HG03571 (cell line): ENCODE measurements around the gene ORAI1.
A peak's percentile ranks its signal among the peaks of the same experiment; 100 is the strongest.
"Not testable (repeated sequence)": the region's sequence is repeated elsewhere in the genome, so short reads cannot be mapped to it uniquely, and the experiment has no call there.

Source experiments
- ATAC-seq: cut with Tn5 transposase; IDR thresholded peaks from one replicate; pipeline ENCODE4 v1.9.1; 2021; ENCODE audit not compliant: unreplicated experiment

Gene ORAI1

GRCh38 chr12:121602766-121603165 is 23.6 kb upstream of the ORAI1 start:
- ATAC-seq, result no peak

- ATAC-seq, result no peak
These were observed 22.7 kb upstream of the ORAI1 start for GRCh38 chr12:121603581-121603980.

GRCh38 chr12:121608301-121608700 is 18.0 kb upstream of the ORAI1 start:
- no peak for ATAC-seq

GRCh38 chr12:121610239-121611149 is 15.8 kb upstream of the ORAI1 start:
- no peak for ATAC-seq

GRCh38 chr12:121611306-121611705 is 15.0 kb upstream of the ORAI1 start:
- no peak for ATAC-seq

- ATAC-seq, result no peak
These were observed 12.9 kb upstream of the ORAI1 start for GRCh38 chr12:121613462-121613861.

GRCh38 chr12:121614872-121615467 is 11.4 kb upstream of the ORAI1 start:
- no peak for ATAC-seq

GRCh38 chr12:121618659-121619233 is 7.6 kb upstream of the ORAI1 start:
- no peak for ATAC-seq

GRCh38 chr12:121620333-121620891 is 5.9 kb upstream of the ORAI1 start:
- no peak for ATAC-seq

GRCh38 chr12:121626853-121627640 is 717 bp downstream of the ORAI1 start:
- peak; percentile 26 for ATAC-seq

- ATAC-seq, result no peak
These were observed 1.7 kb downstream of the ORAI1 start for GRCh38 chr12:121628037-121628436.

- ATAC-seq, result no peak
These were observed 2.2 kb downstream of the ORAI1 start for GRCh38 chr12:121628536-121628935.

- no peak for ATAC-seq
These were observed 4.5 kb downstream of the ORAI1 start for GRCh38 chr12:121630791-121631355.

GRCh38 chr12:121632069-121632970 is 6.0 kb downstream of the ORAI1 start:
- no peak for ATAC-seq

GRCh38 chr12:121633833-121634196 is 7.5 kb downstream of the ORAI1 start:
- not testable (repeated sequence) for ATAC-seq

- no peak for ATAC-seq
These were observed 8.5 kb downstream of the ORAI1 start for GRCh38 chr12:121634836-121635235.

- ATAC-seq, result no peak
These were observed 11.0 kb downstream of the ORAI1 start for GRCh38 chr12:121637231-121637914.

GRCh38 chr12:121638298-121639202 is 12.2 kb downstream of the ORAI1 start:
- ATAC-seq, result no peak
